SHP77 (cell line): ENCODE measurements around the gene CFAP69.
A peak's percentile ranks its signal among the peaks of the same experiment; 100 is the strongest.
"Not testable (repeated sequence)": the region's sequence is repeated elsewhere in the genome, so short reads cannot be mapped to it uniquely, and the experiment has no call there.

Source experiments
- DNase-seq, 2 experiments: peaks; one replicate each; lab custom pipeline; 2025; lab: John Stamatoyannopoulos, UW

Gene CFAP69

GRCh38 chr7:90272242-90272641, 27.3 kb downstream of the CFAP69 start:
- DNase-seq = no peak

DNA sequence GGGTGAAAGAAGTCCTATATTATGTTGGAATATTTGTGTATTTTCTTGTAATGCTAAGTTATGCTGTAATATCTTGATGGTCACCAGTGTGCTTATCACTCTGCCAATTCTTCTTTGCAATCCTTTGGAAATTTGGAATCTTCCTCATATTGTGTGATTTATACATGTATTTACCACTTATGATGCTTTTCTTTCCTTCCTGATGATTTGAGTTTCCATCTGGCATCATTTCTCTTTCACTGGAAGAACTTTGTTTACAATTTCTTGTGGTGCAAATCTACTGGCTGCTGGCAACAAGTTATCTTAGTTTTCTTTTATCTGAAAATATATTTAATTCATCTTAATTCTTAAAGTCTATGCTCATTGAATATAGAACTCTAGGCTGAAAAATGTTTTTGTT, 29.2 kb downstream of the CFAP69 start:
- no peak for DNase-seq

DNA sequence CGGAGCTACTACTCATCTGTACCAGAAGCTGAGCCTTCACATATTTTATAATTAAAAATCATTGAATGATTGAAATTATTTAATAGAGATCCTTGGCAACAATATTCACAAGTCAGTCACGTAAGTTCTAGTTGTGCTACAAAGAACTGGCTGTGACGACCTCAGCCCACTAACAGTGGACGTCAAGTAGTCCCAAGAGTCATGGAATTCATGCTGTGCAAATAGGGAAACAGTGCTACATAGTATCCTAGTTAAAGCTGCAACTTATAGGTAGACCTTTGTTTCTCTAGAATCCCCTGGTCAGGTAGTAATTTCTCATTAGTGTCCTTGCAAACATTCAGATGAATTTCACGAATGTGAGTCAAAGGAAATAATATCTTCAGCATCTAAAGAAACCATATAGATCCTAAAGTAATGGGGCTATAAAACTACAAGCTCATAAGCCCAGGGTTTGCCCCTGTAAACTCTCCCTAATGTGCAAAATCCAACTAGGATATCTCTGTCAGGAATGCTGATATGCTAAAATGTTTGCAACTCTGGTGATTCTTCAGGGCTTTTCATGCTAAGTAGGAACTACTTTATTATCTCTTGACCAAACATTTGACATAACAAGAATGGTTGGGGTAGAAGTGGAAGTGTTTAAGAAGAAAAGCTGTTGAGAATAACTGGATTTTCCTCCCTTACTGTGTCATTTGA, 31.2 kb downstream of the CFAP69 start:
- DNase-seq = no peak

DNA sequence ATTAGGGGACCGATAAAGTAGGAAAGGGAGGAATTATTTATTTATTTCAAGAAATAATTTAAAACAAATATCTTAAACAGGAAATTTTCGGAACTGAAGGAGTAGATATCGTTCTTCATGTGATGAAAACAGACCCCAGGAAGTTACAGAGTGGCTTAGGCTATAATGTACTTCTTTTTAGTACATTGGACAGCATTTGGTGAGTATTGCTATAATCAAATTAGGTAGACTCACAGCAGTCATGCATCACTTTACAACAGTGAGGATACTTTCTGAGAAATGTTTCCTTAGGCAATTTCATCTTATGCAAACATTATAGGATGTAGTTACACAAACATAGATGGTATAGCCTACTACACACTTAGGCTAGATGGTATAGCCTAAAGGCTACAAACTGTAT, 43.2 kb downstream of the CFAP69 start:
- no peak for DNase-seq

DNA sequence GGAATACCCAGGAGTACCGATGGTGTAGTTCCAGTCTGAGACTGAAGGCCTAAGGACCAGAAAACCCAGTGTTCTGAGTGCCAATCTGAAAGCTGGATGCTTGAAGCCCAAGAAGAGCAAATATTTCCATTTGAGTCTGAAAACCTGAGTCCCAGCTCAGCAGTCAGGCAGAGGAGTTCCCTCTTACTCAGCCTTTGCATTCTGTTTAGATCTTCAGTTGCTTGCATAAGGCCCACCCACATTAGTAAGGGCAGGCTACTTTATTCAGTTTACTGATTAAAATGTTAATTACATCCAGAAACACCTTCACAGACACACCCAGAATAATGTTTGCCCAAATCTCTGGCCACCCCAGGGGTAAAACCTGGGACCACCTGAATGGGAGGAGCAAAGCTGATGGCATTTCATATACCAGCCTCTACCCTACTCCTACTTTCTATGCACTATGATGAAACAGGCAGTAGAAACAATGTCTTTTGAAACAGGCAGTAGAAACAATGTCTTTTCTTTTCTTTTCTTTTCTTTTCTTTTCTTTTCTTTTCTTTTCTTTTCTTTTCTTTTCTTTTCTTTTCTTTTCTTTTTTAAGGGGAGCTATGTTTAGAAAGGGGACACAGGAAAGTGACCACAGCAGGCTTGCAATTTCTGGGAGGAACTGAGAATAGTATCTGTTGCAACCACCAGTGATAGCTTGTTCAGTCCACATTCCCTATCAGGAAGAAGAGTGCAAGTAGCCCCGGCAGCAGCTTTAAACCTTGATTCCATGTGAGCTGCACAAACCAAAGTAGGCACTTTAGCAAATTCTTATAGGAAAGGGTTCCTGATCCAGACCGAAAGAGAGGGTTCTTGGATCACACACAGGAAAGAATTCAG, 45.5 kb downstream of the CFAP69 start:
- DNase-seq = no peak

DNA sequence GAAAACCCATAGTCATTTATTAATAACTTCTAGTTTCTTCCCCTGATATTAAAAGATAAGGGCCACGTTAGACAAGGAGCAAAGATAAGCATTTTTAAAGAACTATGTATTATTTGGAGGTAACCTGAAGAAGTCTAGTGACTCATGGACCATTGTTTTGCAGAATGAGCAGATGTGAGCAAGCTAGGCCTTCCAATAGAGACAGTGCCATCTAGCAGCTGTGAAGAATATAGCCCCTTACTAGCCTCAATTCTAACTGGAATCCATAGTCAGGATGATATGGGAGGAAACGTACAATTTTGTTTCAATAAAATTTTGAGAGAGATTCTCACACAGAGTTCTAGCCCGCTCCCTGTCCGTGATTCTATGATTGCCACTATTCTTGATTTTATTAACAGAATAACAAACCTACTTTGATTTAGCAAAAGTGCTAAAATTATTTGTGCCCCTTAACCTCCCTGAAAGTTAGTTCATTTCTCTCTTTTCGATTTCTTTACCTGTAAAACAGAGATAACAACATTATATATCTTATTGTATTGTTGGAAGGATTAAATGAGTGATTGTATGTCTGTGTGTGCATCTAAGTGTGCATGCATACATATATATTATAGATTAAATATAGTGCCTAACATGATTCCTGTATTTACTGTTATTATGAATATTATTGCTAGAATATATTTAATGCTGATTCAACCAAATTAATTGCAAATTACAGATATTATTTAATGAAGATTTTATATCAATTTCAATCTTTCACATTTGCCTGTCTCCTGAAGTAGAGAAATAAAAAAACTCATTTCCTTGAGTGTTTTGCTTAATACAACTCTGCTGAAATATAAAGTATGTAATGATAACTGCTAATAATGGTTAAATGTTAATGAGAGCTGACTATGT, 53.4 kb downstream of the CFAP69 start:
- DNase-seq = peak; percentile 4 to 40

DNA sequence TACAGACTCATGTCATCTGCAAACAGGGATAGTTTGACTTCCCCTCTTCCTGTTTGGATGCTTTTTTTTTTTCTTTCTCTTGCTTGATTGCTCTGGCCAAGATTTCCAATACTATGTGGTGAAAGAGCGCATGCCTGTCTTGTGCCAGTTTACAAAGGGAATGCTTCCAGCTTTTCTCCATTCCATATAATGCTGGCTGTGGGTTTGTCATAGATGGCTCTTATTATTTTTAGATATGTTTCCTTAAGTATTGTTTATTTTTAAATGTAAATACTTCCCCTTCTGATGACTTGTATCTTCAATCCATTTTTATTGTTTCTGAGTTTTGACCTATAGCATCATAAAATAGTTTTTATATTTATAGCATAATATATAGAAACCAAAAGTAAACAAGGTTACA, 58.3 kb downstream of the CFAP69 start:
- no peak for DNase-seq

DNA sequence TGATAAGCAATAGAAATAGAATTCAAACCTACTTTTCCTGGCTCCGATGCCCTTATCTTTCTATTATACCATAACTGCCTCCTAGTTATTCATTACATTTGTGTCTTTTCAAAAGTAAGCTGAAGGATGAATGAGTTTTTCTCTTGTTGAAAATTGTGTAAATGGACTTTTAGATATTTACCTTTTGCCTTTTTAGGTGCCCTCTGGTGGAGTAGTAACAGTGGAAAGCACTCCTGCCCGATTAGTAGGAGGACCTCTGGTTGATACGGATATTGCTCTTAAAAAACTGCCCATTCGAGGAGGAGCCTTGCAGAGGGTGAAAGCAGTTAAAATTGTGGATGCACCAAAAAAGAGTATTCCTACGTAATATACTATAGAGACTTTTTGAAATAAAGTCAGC, 64.9 kb downstream of the CFAP69 start:
- no peak for DNase-seq

DNA sequence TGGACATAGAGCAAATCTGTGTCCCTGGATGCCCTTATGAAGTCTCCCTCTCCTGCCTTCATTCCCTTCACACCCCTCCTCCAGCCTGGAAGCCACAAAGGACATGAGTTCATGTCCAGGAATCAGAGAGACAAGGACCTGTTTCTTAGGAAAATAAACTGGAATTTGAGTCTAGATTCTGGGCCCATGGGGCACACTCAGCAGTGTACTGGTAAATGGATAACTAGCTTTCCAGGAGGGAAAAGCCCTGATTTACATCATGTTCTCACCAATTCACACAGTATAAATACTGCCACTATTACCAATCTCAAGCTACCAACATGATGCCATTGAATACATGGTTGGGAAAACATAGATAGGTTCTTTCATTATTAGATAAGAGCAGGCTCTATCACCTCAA, 66.2 kb downstream of the CFAP69 start:
- DNase-seq = no peak

DNA sequence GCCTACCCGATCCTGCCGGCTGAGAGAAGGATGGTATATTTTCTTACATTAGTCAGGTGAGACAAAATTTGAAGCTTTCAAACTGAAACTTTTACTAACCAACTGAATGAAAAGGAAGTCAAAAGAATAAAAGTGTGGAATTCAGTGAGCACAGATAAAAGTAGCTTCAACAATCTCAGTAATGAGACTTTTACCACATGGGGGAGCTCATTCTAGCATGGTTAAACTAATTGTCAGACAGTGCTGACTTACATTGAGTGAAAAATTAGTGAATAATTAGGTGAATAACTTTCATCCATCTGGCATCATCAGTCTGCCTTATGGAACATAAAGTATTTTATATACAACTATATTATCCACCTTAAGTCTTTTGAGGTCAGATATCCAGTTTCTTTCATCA, 67.8 kb downstream of the CFAP69 start:
- DNase-seq = no peak

DNA sequence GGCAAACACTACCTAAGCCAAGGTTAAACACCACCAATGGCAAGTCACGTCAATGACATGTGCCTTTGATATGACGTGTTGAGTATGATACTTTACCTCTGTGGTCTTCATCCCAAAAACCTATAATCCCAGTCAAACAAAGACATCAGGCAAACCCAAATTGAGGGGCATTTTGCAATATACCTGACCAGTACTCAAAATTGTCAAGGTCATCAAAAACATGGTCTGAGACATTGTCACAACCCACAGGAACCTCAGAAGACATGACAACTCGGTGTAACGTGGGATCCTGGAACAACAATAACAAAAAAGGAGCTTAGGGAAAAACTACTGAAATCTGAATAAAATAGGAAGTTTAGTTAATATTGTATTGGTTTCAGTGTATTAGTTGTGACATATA, 68.9 kb downstream of the CFAP69 start:
- no peak for DNase-seq

DNA sequence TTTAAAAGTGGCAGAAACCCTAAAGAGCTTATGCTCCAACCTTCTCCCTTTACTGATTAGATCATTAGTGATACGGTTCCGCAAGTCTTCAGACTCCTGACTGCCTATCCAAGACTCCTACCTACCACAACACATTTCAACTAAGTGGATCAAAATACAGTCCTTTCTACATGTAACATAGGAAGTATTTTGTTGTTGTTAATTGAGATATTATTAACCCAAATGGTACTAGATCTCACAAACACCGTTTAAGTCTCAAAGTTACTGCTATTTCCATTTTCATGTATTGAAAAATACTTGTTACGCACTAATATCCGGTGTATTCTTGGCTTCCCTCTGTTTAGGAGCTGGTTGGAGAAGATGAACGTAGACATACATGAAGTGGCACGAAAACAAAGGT, 75.0 kb downstream of the CFAP69 start:
- DNase-seq = no peak

- DNase-seq = no peak
Measured at GRCh38 chr7:90320418-90320800, 75.4 kb downstream of the CFAP69 start.

DNA sequence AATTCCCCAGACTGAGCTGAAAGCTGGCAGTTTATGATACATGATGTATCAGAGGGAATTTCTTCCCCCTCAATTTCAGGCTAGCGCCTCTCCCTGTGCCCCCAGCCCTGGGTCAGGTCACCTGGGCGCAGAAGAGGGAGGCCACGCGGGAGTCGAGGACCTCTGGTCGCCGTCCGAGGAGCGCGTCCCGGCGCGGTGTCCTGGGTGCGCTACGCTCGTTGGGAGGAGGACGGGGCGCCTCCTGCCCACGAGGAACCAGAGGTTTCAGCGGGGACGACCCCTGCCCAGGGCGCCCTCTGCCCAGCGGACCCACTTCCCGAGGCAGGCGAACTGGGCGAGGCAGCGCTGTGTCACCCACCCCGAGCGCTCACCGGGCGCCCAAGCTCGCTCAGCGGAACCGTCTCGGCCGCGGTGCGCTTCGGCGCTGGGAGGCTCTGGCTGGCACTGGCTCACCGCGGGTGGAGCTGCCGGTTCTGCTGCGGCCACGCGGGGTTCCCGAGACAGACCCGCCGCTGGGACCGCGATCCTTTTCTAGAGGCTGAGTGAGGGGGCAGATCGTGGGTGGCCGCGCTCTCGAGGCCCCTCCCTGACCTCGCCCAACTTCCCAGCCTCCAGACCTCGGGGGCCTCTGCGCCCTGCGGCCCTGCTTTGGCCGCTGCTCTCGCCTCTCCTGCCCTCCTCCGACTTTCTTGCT, 76.0 kb downstream of the CFAP69 start, which contains the start of gene FAM237B:
Gene FAM237B, minus strand, starts transcription at position 504 of the 694 bp plus-strand sequence. CDS start 1,556 bp downstream, outside the sequence.
- no peak for DNase-seq

GRCh38 chr7:90322837-90323236, 77.9 kb downstream of the CFAP69 start:
- no peak for DNase-seq

DNA sequence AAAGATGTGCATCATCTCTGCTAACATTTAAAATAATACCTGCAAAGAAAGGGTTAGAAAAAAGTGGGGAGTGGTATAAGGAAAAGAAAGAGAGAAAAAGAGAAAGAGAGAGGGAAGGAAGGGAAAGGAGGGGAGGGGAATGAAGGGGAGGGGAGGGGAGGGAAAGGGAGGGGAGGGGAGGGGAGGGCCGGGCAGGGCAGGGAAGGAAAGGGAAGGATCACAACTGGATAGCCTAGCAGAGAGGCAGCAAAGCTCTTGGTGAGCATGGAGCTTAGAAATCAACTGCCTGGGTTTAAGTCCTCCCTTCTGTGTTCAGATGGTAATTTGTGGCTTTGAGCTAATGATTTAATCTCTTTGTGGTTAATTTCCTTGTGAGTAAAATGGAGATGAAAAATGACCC, 81.5 kb downstream of the CFAP69 start:
- DNase-seq = no peak

DNA sequence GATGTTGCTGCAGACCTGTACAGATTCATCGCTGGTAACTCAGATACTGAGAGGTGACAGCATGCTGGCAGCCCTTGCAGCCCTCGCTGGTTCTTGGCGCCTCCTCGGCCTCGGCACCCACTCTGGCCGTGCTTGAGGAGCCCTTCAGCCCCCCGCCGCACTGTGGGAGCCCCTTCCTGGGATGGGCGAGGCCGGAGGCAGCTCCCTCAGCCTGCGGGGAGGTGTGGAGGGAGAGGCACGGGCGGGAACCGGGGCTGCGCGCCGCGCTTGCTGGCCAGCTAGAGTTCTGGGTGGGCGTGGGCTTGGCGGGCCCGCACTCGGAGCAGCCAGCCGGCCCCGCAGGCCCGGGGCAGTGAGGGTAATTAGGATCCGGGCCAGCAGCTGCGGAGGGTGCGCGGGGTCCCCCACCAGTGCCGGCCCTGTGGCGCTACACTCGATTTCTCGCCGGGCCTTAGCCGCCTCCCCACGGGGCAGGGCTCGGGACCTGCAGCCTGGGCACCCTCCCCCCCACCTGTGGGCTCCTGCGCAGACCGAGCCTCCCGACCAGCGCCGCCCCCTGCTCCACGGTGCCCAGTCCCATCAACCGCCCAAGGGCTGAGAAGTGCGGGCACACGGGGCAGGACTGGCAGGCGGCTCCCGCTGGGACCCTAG, 89.3 kb downstream of the CFAP69 start:
- DNase-seq = no peak

- not testable (repeated sequence) for DNase-seq
Measured at GRCh38 chr7:90334926-90335325, 90.0 kb downstream of the CFAP69 start.

GRCh38 chr7:90337106-90337505, 92.1 kb downstream of the CFAP69 start:
- DNase-seq = no peak

GRCh38 chr7:90345016-90345415, 100.0 kb downstream of the CFAP69 start:
- DNase-seq = no peak
